Ishikawa (cell line): Measurements from ENCODE around the gene CALN1.

Experiments used
- EP300 ChIP-seq: IDR thresholded peaks from 2 replicates; pipeline ENCODE4 v1.6.1; 2012; ENCODE audit warnings: borderline replicate concordance
- FOXM1 ChIP-seq: IDR thresholded peaks from 2 replicates; pipeline ENCODE4 v1.6.1; 2012; ENCODE audit warnings: low read depth, borderline replicate concordance
- MAX ChIP-seq: IDR thresholded peaks from 2 replicates; pipeline ENCODE4 v1.6.1; 2012
- TAF1 ChIP-seq: IDR thresholded peaks from 2 replicates; pipeline ENCODE4 v1.6.1; 2012; ENCODE audit warnings: low read depth, mild to moderate bottlenecking
- USF1 ChIP-seq: IDR thresholded peaks from 2 replicates; pipeline ENCODE4 v1.6.1; 2012

GRCh38 chr7:71795410-71795809 is 616.7 kb downstream of the CALN1 start:
- no peak for TF ChIP-seq EP300
- TF ChIP-seq USF1, result no peak
- TF ChIP-seq TAF1, result no peak
- TF ChIP-seq FOXM1, result no peak
- TF ChIP-seq MAX, result no peak
